Subcutaneous abdominal adipose tissue (tissue), 5 donors: Measurements from ENCODE around the gene SHC3.

ENCODE experiments used
- H3K27ac ChIP-seq: one replicate; pipeline ENCODE4 v1.7.0; 2013; ENCODE audit warnings: low read depth, mild to moderate bottlenecking, inconsistent platforms, low read length, moderate library complexity
- H3K27me3 ChIP-seq, 5 donors: one replicate each; pipeline ENCODE4 v1.7.0; 2013; ENCODE audit warnings: low read length in 5 of 5, inconsistent platforms in 1 of 5; ENCODE audit not compliant: control insufficient read depth in 5 of 5, insufficient read depth in 4 of 5
- H3K36me3 ChIP-seq, 5 donors: one replicate each; pipeline ENCODE4 v1.7.0; 2013; ENCODE audit warnings: low read length in 5 of 5; ENCODE audit not compliant: control insufficient read depth in 5 of 5, insufficient read depth in 5 of 5
- H3K4me1 ChIP-seq, 5 donors: one replicate each; pipeline ENCODE4 v1.7.0; 2013; ENCODE audit warnings: low read length in 5 of 5, mild to moderate bottlenecking in 3 of 5, moderate library complexity in 1 of 5; ENCODE audit not compliant: control insufficient read depth in 5 of 5, insufficient read depth in 5 of 5
- H3K4me3 ChIP-seq, 5 donors: one replicate each; pipeline ENCODE4 v1.7.0; 2013; ENCODE audit warnings: low read length in 5 of 5, low read depth in 1 of 5
- H3K9ac ChIP-seq, 5 donors: one replicate each; pipeline ENCODE4 v1.7.0; 2013; ENCODE audit warnings: low read length in 5 of 5, mild to moderate bottlenecking in 4 of 5, moderate library complexity in 3 of 5
- H3K9me3 ChIP-seq, 5 donors: one replicate each; pipeline ENCODE4 v1.7.0; 2013; ENCODE audit warnings: low read length in 5 of 5; ENCODE audit not compliant: control insufficient read depth in 5 of 5
- donor health status: healthy.
- donor health status: healthy.
- donor health status: healthy.
- donor health status: healthy.
- donor health status: healthy.

Gene SHC3

GRCh38 chr9:89010526-89011111 lies 168.0 kb downstream of the SHC3 start:
- Histone ChIP-seq H3K4me3 (no peak overlapping the region), H3K36me3 (no peaks in the 10 kb centered on the region), H3K27me3 (no peaks in the 10 kb centered on the region), H3K4me1 (no peaks in the 10 kb centered on the region), H3K9ac (no peak overlapping the region), H3K27ac (no peak overlapping the region), H3K9me3 (no peaks in the 10 kb centered on the region)

GRCh38 chr9:89010056-89010455 lies 168.6 kb downstream of the SHC3 start:
- Histone ChIP-seq H3K4me3 (no peak overlapping the region), H3K27me3 (no peaks in the 10 kb centered on the region), H3K9ac (no peak overlapping the region), H3K36me3 (no peaks in the 10 kb centered on the region), H3K4me1 (no peaks in the 10 kb centered on the region), H3K9me3 (no peaks in the 10 kb centered on the region), H3K27ac (no peak overlapping the region)

- Histone ChIP-seq H3K4me3 (no peak overlapping the region), H3K4me1 (no peaks in the 10 kb centered on the region), H3K9me3 (no peaks in the 10 kb centered on the region), H3K27me3 (no peaks in the 10 kb centered on the region), H3K36me3 (no peaks in the 10 kb centered on the region), H3K9ac (no peak overlapping the region), H3K27ac (no peak overlapping the region)
Measured at GRCh38 chr9:89009546-89009840, 169.1 kb downstream of the SHC3 start.

- no peaks in the 10 kb centered on the region for H3K36me3 ChIP-seq
- H3K4me1 ChIP-seq, result no peaks in the 10 kb centered on the region
- no peak overlapping the region for H3K27ac ChIP-seq
Measured at GRCh38 chr9:89008744-89009545, 169.7 kb downstream of the SHC3 start.

GRCh38 chr9:89008055-89008743 lies 170.4 kb downstream of the SHC3 start:
- H3K36me3 ChIP-seq, result no peaks in the 10 kb centered on the region
- H3K4me3 ChIP-seq, result no peak overlapping the region
- H3K27me3 ChIP-seq, result peaks cover 0 to under 1% (median 0%) of the 10 kb centered on the region in 5 donors
- H3K9me3 ChIP-seq, result no peaks in the 10 kb centered on the region
- H3K9ac ChIP-seq, result no peak overlapping the region
- no peak overlapping the region for H3K27ac ChIP-seq
- no peaks in the 10 kb centered on the region for H3K4me1 ChIP-seq

More at GRCh38 chr9:89008744-89009545, 169.7 kb downstream of the SHC3 start:
- no peak overlapping the region for H3K4me3 ChIP-seq
- no peaks in the 10 kb centered on the region for H3K9me3 ChIP-seq
- no peak overlapping the region for H3K9ac ChIP-seq
- no peaks in the 10 kb centered on the region for H3K27me3 ChIP-seq

GRCh38 chr9:89006996-89007967 lies 171.3 kb downstream of the SHC3 start:
- H3K9ac ChIP-seq, result no peak overlapping the region
- H3K9me3 ChIP-seq, result no peaks in the 10 kb centered on the region
- H3K4me1 ChIP-seq, result no peaks in the 10 kb centered on the region
- no peak overlapping the region for H3K27ac ChIP-seq
- peaks cover 0 to 9% (median 2%) of the 10 kb centered on the region in 5 donors for H3K27me3 ChIP-seq
- peaks cover 0 to 5% (median 0%) of the 10 kb centered on the region in 5 donors for H3K36me3 ChIP-seq
- no peak overlapping the region for H3K4me3 ChIP-seq

- Histone ChIP-seq H3K27ac (no peak overlapping the region), H3K9ac (no peak overlapping the region), H3K4me3 (no peak overlapping the region), H3K9me3 (no peaks in the 10 kb centered on the region), H3K36me3 (peaks cover 0 to 5% (median 2%) of the 10 kb centered on the region in 5 donors), H3K27me3 (peaks cover 0 to 18% (median 10%) of the 10 kb centered on the region in 5 donors), H3K4me1 (peaks cover 0 to 3% (median under 1%) of the 10 kb centered on the region in 5 donors)
Measured at GRCh38 chr9:89006267-89006666, 172.4 kb downstream of the SHC3 start.

GRCh38 chr9:89005323-89005722 lies 173.3 kb downstream of the SHC3 start:
- Histone ChIP-seq H3K9me3 (no peaks in the 10 kb centered on the region), H3K9ac (no peak overlapping the region), H3K27ac (no peak overlapping the region), H3K27me3 (peaks cover 0 to 18% (median 10%) of the 10 kb centered on the region in 5 donors), H3K4me1 (peaks cover 2 to 12% (median 9%) of the 10 kb centered on the region in 5 donors), H3K36me3 (peaks cover 0 to 5% (median 2%) of the 10 kb centered on the region in 5 donors), H3K4me3 (no peak overlapping the region)

- no peak overlapping the region for H3K27ac ChIP-seq
- no peak overlapping the region for H3K9ac ChIP-seq
- peaks cover 0 to 5% (median 2%) of the 10 kb centered on the region in 5 donors for H3K36me3 ChIP-seq
- H3K4me1 ChIP-seq, result peaks cover 4 to 13% (median 11%) of the 10 kb centered on the region in 5 donors
- H3K27me3 ChIP-seq, result peaks cover 0 to 18% (median 10%) of the 10 kb centered on the region in 5 donors
- no peak overlapping the region for H3K4me3 ChIP-seq
- H3K9me3 ChIP-seq, result no peaks in the 10 kb centered on the region
Measured at GRCh38 chr9:89002987-89003386, 175.6 kb downstream of the SHC3 start.
